GM23338 (cell line): ENCODE results near the gene DGCR8. TPM values are rescaled to one million over a fixed set of nuclear protein-coding genes. Genes with fewer than 3 reads are reported as not detected.

Experiments
- ATAC-seq: fragments of 200-7000 bp; cut with Tn5 transposase; 3 replicates; pipeline ENCODE4 v1.9.1; 2020
- DNase-seq: peaks from one replicate; pipeline ENCODE4 v3.0.0-alpha.2; 2015; ENCODE audit warnings: low spot score
- H2AFZ ChIP-seq: fragments of 200-600 bp; sonication (generic); 2 replicates; pipeline ENCODE4 v1.8.0; 2016; ENCODE audit warnings: antibody characterized with exemption, mild to moderate bottlenecking, moderate library complexity
- H3F3A ChIP-seq: fragments of 200-600 bp; sonication (generic); replicated peaks from 2 replicates; pipeline ENCODE4 v1.8.0; 2017; ENCODE audit warnings: antibody characterized with exemption, mixed run types, low read depth
- H3K27ac ChIP-seq: fragments of 200-600 bp; sonication (generic); 2 replicates; pipeline ENCODE4 v1.6.1; 2016; ENCODE audit warnings: low read depth
- H3K27me3 ChIP-seq: fragments of 200-600 bp; sonication (generic); 2 replicates; pipeline ENCODE4 v1.8.0; 2016; ENCODE audit warnings: mild to moderate bottlenecking, mixed run types, moderate library complexity; ENCODE audit not compliant: insufficient read depth
- H3K36me3 ChIP-seq: fragments of 200-600 bp; sonication (generic); 2 replicates; pipeline ENCODE4 v1.8.0; 2016; ENCODE audit warnings: mild to moderate bottlenecking; ENCODE audit not compliant: insufficient read depth
- H3K4me1 ChIP-seq: fragments of 200-600 bp; sonication (generic); 2 replicates; pipeline ENCODE4 v1.8.0; 2016; ENCODE audit warnings: mild to moderate bottlenecking, moderate library complexity; ENCODE audit not compliant: insufficient read depth
- H3K4me2 ChIP-seq: fragments of 200-600 bp; sonication (generic); 2 replicates; pipeline ENCODE4 v1.7.1; 2017; ENCODE audit warnings: mixed run types
- H3K4me3 ChIP-seq: fragments of 200-600 bp; sonication (generic); 2 replicates; pipeline ENCODE4 v1.6.1; 2016; ENCODE audit warnings: mixed run types
- H3K79me2 ChIP-seq: fragments of 200-600 bp; sonication (generic); replicated peaks from 2 replicates; pipeline ENCODE4 v1.8.0; 2017; ENCODE audit warnings: mild to moderate bottlenecking; ENCODE audit not compliant: insufficient read depth
- H3K9me2 ChIP-seq: fragments of 200-600 bp; sonication (generic); 2 replicates; pipeline ENCODE4 v1.8.0; 2017; ENCODE audit not compliant: insufficient read depth
- H4K20me1 ChIP-seq: fragments of 200-600 bp; sonication (generic); replicated peaks from 2 replicates; pipeline ENCODE4 v1.8.0; 2017; ENCODE audit warnings: mild to moderate bottlenecking; ENCODE audit not compliant: insufficient read depth
- H3K27ac Mint-ChIP-seq: 2 replicates; pipeline ENCODE4 v1.8.0; 2020; ENCODE audit warnings: inconsistent platforms, mild to moderate bottlenecking, moderate library complexity, mixed read lengths
- H3K27me3 Mint-ChIP-seq: 3 replicates; pipeline ENCODE4 v1.8.0; 2022; ENCODE audit warnings: low read depth, mild to moderate bottlenecking, moderate library complexity, mixed read lengths, inconsistent platforms; ENCODE audit not compliant: insufficient read depth, poor library complexity
- H3K36me3 Mint-ChIP-seq: 3 replicates; pipeline ENCODE4 v1.8.0; 2021; ENCODE audit warnings: low read depth, mild to moderate bottlenecking, inconsistent platforms, moderate library complexity, mixed read lengths
- H3K4me1 Mint-ChIP-seq: 3 replicates; pipeline ENCODE4 v1.8.0; 2020; ENCODE audit warnings: mild to moderate bottlenecking, inconsistent platforms, mixed read lengths
- H3K4me3 Mint-ChIP-seq: 3 replicates; pipeline ENCODE4 v1.8.0; 2021; ENCODE audit warnings: moderate library complexity, mild to moderate bottlenecking, inconsistent platforms, mixed read lengths
- H3K9me3 Mint-ChIP-seq: 3 replicates; pipeline ENCODE4 v1.8.0; 2020; ENCODE audit warnings: moderate library complexity, mild to moderate bottlenecking, inconsistent platforms, mixed read lengths
- EZH2phosphoT487 ChIP-seq: fragments of 200-600 bp; sonication (generic); IDR thresholded peaks from one replicate; pipeline ENCODE4 v1.8.1; 2018; ENCODE audit warnings: antibody characterized with exemption; ENCODE audit not compliant: unreplicated experiment
- JUNB ChIP-seq: IDR thresholded peaks from one replicate; pipeline ENCODE4 v1.6.1; 2016; ENCODE audit warnings: antibody characterized with exemption; ENCODE audit not compliant: unreplicated experiment
- POLR2AphosphoS5 ChIP-seq: IDR thresholded peaks from 2 replicates; pipeline ENCODE4 v1.6.1; 2016; ENCODE audit warnings: antibody characterized with exemption, low read depth
- polyA plus RNA-seq: library from polyadenylated mRNA; unstranded; fragments of >200 nt; fragmentation: Nextera tagmentation; extraction: Ambion mirVana; gene quantifications from 2 replicates; pipeline ENCODE4 v1.2.1, GENCODE V29; 2016
- total RNA-seq: library from RNA; depleted of rRNA; stranded (reverse); fragments of >200 nt; shearing (Covaris generic); gene quantifications from 2 replicates; pipeline ENCODE4 v1.2.3, GENCODE V29; 2014
- TF ChIP-seq, protein P1 (sequence below): fragments of 250-450 bp; sonication (Bioruptor Pico); IDR thresholded peaks from 2 replicates; pipeline ENCODE4 v1.5.0; 2020; ENCODE audit warnings: mild to moderate bottlenecking, moderate library complexity
- TF ChIP-seq, protein P2 (sequence below): IDR thresholded peaks from 2 replicates; pipeline ENCODE4 v1.6.1; 2016; ENCODE audit warnings: antibody characterized with exemption
- TF ChIP-seq, protein P3 (sequence below), 2 experiments: fragments of 200-600 bp in 1 of 2; sonication (generic) in 1 of 2; conservative IDR thresholded peaks; 2 replicates each; pipeline versions ENCODE4 v1.5.1 to v1.6.1; 2016 to 2017; ENCODE audit warnings: antibody characterized with exemption in 2 of 2, low read depth in 2 of 2, mild to moderate bottlenecking in 2 of 2, moderate library complexity in 1 of 2

DGCR8 gene
- total and polyA plus RNA-seq, 2 experiments from 2014 or later: 12.2 to 48.9 TPM

DNA sequence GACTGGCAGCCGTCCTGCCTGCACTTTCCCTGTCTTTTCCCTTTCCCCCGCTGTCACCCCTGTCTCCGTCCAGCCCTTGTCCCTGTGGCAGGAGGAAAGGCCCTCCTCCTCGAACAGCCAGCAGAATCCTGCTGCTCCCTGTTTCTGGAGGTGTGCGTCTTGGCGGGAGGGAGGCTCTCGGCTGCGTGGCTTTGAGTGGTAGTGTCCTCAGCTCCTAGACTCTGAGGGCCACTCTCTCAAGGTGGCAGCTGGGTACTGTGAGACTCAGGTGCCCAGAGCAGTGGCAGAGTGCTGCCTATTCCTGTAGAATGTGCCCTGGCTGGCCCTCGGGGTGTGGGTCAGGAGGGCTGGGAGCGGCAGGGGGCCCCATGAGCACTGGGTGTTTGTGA lies 26.8 kb downstream of the DGCR8 start (continued):
- TF ChIP-seq, protein P1, sequence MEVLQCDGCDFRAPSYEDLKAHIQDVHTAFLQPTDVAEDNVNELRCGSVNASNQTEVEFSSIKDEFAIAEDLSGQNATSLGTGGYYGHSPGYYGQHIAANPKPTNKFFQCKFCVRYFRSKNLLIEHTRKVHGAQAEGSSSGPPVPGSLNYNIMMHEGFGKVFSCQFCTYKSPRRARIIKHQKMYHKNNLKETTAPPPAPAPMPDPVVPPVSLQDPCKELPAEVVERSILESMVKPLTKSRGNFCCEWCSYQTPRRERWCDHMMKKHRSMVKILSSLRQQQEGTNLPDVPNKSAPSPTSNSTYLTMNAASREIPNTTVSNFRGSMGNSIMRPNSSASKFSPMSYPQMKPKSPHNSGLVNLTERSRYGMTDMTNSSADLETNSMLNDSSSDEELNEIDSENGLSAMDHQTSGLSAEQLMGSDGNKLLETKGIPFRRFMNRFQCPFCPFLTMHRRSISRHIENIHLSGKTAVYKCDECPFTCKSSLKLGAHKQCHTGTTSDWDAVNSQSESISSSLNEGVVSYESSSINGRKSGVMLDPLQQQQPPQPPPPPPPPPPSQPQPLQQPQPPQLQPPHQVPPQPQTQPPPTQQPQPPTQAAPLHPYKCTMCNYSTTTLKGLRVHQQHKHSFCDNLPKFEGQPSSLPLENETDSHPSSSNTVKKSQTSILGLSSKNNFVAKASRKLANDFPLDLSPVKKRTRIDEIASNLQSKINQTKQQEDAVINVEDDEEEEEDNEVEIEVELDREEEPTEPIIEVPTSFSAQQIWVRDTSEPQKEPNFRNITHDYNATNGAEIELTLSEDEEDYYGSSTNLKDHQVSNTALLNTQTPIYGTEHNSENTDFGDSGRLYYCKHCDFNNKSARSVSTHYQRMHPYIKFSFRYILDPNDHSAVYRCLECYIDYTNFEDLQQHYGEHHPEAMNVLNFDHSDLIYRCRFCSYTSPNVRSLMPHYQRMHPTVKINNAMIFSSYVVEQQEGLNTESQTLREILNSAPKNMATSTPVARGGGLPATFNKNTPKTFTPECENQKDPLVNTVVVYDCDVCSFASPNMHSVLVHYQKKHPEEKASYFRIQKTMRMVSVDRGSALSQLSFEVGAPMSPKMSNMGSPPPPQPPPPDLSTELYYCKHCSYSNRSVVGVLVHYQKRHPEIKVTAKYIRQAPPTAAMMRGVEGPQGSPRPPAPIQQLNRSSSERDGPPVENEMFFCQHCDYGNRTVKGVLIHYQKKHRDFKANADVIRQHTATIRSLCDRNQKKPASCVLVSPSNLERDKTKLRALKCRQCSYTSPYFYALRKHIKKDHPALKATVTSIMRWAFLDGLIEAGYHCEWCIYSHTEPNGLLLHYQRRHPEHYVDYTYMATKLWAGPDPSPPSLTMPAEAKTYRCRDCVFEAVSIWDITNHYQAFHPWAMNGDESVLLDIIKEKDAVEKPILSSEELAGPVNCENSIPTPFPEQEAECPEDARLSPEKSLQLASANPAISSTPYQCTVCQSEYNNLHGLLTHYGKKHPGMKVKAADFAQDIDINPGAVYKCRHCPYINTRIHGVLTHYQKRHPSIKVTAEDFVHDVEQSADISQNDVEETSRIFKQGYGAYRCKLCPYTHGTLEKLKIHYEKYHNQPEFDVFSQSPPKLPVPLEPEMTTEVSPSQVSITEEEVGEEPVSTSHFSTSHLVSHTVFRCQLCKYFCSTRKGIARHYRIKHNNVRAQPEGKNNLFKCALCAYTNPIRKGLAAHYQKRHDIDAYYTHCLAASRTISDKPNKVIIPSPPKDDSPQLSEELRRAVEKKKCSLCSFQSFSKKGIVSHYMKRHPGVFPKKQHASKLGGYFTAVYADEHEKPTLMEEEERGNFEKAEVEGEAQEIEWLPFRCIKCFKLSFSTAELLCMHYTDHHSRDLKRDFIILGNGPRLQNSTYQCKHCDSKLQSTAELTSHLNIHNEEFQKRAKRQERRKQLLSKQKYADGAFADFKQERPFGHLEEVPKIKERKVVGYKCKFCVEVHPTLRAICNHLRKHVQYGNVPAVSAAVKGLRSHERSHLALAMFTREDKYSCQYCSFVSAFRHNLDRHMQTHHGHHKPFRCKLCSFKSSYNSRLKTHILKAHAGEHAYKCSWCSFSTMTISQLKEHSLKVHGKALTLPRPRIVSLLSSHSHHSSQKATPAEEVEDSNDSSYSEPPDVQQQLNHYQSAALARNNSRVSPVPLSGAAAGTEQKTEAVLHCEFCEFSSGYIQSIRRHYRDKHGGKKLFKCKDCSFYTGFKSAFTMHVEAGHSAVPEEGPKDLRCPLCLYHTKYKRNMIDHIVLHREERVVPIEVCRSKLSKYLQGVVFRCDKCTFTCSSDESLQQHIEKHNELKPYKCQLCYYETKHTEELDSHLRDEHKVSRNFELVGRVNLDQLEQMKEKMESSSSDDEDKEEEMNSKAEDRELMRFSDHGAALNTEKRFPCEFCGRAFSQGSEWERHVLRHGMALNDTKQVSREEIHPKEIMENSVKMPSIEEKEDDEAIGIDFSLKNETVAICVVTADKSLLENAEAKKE: no peak
- TF ChIP-seq, protein P2, sequence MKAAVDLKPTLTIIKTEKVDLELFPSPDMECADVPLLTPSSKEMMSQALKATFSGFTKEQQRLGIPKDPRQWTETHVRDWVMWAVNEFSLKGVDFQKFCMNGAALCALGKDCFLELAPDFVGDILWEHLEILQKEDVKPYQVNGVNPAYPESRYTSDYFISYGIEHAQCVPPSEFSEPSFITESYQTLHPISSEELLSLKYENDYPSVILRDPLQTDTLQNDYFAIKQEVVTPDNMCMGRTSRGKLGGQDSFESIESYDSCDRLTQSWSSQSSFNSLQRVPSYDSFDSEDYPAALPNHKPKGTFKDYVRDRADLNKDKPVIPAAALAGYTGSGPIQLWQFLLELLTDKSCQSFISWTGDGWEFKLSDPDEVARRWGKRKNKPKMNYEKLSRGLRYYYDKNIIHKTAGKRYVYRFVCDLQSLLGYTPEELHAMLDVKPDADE: no peak

DNA sequence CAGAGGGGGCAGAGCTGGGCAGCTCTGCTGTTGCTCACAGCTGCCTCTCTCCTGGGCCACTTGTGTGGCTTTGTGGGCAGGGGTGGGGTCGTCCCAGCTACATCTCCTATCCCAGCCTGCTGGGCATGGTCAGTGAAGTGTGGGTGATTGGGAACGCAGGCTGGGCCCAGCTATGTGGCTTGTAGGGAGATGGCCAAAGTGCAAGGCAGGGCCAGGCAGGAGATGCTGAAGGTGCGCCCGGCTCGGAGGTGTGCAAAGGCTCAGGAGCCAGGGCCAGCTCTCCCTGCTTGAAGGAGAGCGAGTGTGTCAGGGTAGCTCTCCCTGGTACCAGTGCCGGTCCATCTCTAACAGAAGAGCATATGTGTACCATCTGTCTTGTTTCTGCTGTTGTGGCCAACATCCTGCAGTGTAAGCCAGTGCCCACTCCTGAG lies 27.4 kb downstream of the DGCR8 start:
- peaks cover 39% of the 10 kb centered on the region for H4K20me1 ChIP-seq
- H3F3A ChIP-seq: peaks cover 32% of the 10 kb centered on the region
- H3K27ac ChIP-seq: no peak overlapping the region
- H3K4me2 ChIP-seq: no peak overlapping the region
- no peak overlapping the region for H3K4me3 ChIP-seq
- no peaks in the 10 kb centered on the region for H3K27me3 ChIP-seq
- no peaks in the 10 kb centered on the region for H3K4me1 ChIP-seq
- Mint-ChIP-seq H3K36me3 (peaks cover 84% of the 10 kb centered on the region), H3K9me3 (no peaks in the 10 kb centered on the region), H3K4me1 (no peaks in the 10 kb centered on the region), H3K27me3 (peaks cover 35% of the 10 kb centered on the region), H3K4me3 (no peak overlapping the region), H3K27ac (no peak overlapping the region)
- peaks cover 13% of the 10 kb centered on the region for H3K79me2 ChIP-seq
- TF ChIP-seq, protein P2: no peak
- no peak for TF ChIP-seq EZH2phosphoT487
- TF ChIP-seq JUNB: no peak
- TF ChIP-seq, protein P3, sequence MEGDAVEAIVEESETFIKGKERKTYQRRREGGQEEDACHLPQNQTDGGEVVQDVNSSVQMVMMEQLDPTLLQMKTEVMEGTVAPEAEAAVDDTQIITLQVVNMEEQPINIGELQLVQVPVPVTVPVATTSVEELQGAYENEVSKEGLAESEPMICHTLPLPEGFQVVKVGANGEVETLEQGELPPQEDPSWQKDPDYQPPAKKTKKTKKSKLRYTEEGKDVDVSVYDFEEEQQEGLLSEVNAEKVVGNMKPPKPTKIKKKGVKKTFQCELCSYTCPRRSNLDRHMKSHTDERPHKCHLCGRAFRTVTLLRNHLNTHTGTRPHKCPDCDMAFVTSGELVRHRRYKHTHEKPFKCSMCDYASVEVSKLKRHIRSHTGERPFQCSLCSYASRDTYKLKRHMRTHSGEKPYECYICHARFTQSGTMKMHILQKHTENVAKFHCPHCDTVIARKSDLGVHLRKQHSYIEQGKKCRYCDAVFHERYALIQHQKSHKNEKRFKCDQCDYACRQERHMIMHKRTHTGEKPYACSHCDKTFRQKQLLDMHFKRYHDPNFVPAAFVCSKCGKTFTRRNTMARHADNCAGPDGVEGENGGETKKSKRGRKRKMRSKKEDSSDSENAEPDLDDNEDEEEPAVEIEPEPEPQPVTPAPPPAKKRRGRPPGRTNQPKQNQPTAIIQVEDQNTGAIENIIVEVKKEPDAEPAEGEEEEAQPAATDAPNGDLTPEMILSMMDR (conservative IDR thresholded peaks at IDR 0.05; ENCODE audit: low read depth in 2 of 2): no peak
- no peak for TF ChIP-seq POLR2AphosphoS5
- peaks cover 23% of the 10 kb centered on the region for H3K36me3 ChIP-seq
- H3K9me2 ChIP-seq: no peaks in the 10 kb centered on the region
- H2AFZ ChIP-seq: no peak overlapping the region
- ATAC-seq: no peak
- DNase-seq: no peak
